Measurements from ENCODE around the gene CREB3L1.
A peak's percentile ranks its signal among the peaks of the same experiment; 100 is the strongest.

DNA sequence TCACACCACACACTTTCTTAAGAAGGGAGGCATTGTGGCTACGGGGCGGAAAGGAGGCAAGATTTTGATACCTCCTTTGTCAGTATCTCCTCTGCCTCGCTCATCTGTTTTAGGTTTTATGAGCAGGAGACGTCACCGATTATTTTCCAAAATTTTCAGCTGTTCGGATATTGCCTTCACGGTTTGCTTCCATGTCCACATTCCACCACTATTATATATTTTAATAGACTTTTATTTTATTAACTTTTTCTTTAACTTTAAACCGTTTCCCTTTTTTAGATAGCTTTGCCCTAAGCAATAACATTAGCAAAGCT is 33.7 kb upstream of the CREB3L1 start:
- peak; percentile 0 for TF ChIP-seq POLR2A (IDR thresholded peaks at IDR 0.05; ENCODE audit: low read length)
- TF ChIP-seq GATA1 (IDR thresholded peaks at IDR 0.05; ENCODE audit: low read depth, low read length) = no peak

All from erythroblast (primary cell).